HL-60/S4 treated with phorbol 12-myristate 13-acetate at 8.2 ng/mL for 4 days and 3 days (cell line): ENCODE data around the gene ACSL4.
"Not testable (repeated sequence)": the region's sequence is repeated elsewhere in the genome, so short reads cannot be mapped to it uniquely, and the experiment has no call there.

ENCODE experiments used
- in situ Hi-C: fragments of 300-500 bp; cut with MboI; formaldehyde crosslinking; loops from 2 replicates; pipeline ENCODE4 v1.15.0; 2022; ENCODE audit warnings: low sequenced_read_pairs

Gene ACSL4

DNA sequence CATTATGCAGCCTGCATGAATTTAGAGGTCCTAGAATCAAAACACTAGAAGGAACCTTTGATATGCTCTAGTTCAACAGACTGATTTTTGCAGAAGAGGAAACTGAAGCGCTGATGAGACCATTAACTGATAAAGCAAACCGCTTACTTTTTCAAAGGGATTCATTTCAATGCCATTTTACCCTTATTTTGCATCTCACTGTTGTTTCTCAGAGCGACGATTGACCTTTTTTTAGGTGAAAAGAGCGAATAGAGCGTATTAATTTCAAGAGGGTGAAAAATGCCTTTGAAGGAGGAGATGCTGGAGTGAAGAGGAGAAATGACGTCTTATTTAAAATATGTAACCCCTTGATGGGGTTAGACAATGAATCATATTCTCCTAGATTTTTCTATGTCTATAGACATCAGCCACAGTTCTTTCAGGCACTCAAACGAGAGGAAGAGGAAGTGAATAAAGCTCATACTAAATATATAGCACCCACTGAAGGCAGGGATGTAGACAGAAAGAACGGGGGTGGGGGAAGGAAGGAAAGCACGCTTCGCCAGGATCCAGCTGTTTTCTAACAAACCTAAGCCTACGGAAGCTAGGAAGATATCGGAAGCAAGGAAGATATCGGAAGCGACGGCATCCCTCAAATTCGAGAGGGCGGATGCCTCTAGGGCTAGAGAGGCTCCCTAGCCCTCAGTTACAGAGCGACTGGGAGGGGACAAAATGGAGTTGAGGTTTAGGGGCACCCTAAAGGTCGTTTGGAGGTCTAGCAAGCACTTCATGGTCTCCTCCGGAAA is 848 bp downstream of the ACSL4 start:
- in situ Hi-C loops: no loop called here

DNA sequence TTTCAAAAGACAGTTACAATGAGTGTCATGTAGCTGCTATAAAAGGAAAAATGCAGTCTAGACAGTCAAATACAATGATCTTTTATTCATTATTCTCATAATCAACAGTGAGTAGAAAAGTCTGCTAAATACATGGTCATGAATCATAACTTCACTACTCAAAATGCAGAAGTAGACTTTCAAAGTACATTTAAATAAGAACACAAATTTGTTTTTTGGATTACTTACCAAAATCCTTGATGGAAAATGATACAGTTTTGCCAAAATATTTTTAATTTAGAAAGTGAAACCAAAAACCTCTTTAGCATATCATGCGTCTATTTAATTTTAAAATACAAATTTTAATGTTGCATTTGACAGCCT is 4.9 kb downstream of the ACSL4 start:
- in situ Hi-C loops: no loop called here

DNA sequence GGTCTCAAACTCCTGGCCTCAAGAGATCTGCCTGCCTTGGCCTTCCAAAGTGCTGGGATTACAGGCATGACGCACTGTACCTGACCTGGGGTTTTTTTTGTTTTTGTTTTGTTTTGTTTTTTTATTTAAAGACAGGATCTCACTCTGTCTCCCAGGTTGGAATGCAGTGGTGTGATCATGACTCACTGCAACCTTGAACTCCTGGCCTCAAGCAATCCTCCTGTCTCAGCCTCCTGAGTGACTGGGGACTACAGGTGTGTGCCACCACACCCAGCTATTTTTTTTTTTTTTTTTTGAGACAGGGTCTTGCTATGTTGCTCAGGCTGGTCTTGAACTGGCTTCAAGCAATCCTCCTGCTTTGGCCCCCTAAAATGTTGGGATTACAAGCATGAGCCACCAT is 8.1 kb downstream of the ACSL4 start:
- in situ Hi-C loops: not testable (repeated sequence)

DNA sequence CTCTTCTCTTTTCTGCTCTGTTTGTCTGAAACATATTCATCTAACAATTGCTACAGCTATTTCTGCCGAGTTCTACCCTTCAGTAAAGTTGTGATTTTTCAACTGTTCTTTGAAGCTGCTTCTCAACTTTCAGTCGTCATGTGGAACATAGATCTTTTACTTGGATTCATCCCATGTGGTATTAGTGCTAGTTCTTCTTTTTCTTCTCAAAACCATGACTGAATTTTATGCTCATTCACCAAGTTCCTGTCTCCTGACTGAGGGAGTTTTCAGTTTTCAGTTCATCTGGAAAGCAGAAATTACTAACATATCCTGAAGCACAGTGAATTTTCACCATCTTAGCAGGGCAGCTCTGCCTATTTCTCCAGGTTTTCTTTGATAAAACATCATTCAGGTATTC is 12.1 kb downstream of the ACSL4 start:
- in situ Hi-C loops: no loop called here

DNA sequence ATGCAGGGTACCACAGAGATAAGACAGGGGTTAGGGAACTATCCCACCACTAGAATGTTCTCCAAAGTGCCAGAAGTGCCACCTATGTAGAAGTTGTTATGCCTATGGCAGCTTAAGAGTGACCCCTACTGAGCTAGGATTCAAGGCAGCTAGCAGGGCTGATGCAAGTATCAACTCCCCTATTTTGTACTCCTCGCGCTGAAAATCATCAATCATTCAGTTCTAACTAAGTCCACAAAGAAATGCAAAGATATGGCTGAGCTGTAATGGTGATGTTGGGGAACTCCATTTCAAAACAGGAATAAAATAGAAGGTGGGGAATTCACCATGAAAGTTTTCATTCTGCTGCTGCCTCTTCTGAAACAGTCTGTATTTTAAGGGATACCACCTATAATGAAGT is 13.8 kb downstream of the ACSL4 start:
- in situ Hi-C loops: loop anchor here (10.0 kb wide), 1 partner anchor 136 kb away; no protein-coding TSS in a partner anchor

DNA sequence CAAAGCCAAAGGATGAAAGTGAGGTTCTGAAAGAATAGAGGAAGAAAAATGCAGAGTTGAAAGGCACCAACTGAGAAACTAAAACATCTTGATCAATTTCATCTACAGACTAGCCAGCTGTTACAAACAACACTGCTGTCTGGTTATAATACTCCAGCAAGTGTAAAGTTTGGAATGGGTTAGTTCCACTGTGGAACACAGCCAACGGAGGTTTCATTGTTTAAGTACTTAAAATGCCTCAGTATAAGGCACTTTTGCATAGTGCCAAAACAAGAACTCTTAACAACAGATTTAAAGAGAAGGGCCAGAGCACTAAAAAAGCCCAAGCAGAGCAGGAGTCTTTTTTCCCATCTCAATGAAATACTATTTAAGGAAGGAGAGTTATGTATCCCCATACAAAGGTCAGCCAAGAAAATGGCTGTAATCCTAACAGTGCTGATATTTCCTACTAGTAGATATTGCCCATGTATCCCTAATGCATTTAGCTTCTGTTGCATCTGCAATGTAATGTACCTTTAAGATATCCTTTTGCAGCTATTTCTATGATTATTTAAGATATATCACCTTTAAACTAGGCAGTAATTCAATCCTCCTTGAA is 16.5 kb downstream of the ACSL4 start:
- in situ Hi-C loops: loop anchor here (10.0 kb wide), 1 partner anchor 138 kb away; no protein-coding TSS in a partner anchor

DNA sequence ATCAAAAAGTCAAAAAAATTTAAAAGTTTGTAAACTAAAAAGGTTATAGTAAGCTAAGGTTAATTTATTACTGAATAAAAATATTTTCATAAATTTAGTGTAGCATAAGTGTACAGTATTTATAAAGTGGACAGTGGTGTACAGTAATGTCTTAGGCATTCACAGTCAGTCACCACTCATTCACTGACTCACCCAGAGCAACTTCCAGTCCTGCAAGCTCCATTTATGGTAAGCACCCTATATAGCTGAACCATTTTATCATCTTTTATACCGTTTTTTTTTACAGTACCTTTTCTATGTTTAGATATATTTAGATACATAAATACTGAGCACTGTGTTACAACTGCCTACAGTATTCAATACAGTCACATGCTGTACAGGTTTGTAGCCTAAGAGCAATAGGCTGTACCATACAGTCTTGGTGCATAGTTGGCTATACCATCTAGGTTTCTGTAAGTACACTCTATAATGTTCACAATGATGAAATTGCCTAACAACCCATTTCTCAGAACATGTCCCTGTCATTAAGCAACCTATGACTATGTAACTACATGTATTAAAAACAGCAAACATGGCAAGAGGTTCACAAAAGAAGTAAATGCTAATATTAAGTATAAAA is 18.6 kb downstream of the ACSL4 start:
- in situ Hi-C loops: loop anchor here (10.0 kb wide), 1 partner anchor 140 kb away; no protein-coding TSS in a partner anchor

DNA sequence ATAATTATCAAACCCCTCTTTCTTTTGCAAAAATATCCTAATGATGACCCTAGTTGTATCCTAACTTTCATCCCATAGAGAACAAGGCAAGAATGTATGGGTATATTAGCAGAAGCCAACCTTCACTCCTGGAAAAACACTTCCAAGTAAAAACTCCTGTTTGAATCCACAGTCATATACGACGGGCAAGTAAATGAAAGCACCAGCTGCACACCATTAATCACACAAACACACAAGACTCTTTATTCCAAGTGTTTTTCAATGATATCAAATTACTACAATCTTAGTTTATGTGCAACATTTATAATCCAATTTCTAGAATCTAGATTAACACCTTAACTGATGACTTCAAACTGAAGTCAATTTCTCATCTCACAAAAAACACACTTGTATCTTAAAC is 22.9 kb downstream of the ACSL4 start:
- in situ Hi-C loops: loop anchor here (10.0 kb wide), 1 partner anchor 145 kb away; no protein-coding TSS in a partner anchor

DNA sequence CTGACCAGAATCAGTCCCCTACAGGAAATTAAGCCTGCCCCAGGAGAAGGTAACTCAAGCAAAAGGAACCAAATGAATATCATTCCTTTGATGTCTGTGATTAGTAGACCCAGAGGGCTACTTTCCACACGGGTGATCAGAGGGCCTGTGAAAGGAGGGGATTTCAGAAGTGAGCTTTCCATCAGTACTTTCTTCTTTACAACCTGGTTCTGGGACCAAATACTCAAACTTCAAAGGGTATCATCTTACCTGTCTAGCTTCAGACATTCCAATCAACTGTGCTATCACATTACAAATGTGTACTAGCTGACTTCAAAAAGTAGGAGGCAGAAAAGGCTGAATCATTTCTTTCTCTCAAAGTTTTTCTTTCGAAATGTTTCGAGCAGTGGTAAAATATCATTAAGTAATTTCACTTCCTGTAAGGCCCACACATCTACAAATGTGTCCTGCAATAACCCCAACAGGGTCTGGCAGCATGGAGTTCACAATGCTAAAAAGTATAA is 23.9 kb downstream of the ACSL4 start:
- in situ Hi-C loops: no loop called here

DNA sequence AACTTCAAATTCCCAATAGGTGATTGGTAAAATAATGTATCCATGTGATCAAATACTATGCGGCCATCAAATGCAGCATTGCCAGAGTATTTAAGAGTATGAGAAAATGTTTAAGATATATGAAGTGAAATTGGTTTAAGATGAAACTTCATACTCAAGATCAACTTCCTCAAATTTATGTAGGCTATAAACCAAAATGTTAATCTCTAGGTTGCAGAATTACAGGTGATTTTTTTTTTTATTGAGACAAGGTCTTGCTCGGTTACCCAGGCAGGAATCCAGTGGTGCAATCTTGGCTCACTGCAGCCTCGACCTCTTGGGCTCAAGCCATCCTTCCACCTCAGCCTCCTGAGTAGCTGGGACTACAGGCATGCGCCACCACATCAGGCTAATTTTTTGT is 25.3 kb downstream of the ACSL4 start:
- in situ Hi-C loops: no loop called here

DNA sequence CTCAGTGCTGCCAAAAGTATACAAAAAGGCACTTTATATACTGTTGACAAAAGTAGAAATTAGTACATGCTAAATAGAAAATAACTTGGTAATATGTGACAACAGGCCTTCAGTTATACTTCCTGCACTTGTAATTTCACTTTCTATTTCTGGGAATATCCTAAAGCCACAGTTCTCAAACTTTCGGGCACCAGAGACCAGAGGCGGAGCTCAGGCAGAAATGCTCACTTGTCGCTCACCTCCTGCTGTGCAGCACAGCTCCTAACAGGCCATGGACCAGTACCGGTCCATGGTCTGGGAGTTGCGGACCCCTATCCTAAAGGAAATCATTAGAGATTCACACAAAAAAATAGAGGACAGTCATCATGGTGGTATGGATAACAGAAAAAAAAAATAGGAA is 25.7 kb downstream of the ACSL4 start:
- in situ Hi-C loops: no loop called here

DNA sequence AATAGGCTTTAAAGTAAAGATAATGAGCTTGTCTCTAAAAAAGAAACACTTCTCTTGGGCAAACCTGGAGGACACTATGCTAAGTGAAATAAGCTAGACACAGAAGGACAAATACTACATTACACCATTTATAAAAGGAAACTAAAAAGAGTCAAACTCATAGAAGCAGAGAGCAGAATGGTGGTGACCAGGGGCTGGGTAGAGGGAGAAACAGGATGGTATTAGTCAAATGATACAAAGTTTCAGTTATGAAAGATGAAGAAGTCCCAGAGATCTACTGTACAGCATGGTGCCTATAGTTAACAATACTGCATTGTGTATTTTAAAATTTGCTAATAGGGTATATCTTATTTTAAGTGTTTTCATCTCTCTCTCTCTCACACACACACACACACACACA is 28.5 kb downstream of the ACSL4 start:
- in situ Hi-C loops: no loop called here

DNA sequence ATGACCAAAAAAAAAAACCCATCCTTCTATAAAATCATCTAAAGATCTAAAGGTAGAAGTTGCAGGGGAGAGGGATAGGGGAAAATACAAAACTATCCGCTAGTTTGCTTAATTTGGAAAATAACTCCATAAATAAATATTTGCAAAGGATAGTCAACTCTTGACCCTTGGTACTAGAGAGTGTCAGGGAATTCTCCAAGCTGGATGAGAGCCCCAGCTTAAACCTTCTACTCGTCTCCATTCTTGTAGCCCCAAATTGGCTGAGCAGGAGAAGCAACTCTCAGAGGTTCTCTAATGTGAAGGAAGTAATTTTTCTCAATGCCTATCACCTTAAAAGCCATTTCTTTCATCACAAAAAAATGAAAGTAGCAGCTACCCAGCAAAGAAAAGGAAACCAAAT is 35.2 kb downstream of the ACSL4 start:
- in situ Hi-C loops: no loop called here

DNA sequence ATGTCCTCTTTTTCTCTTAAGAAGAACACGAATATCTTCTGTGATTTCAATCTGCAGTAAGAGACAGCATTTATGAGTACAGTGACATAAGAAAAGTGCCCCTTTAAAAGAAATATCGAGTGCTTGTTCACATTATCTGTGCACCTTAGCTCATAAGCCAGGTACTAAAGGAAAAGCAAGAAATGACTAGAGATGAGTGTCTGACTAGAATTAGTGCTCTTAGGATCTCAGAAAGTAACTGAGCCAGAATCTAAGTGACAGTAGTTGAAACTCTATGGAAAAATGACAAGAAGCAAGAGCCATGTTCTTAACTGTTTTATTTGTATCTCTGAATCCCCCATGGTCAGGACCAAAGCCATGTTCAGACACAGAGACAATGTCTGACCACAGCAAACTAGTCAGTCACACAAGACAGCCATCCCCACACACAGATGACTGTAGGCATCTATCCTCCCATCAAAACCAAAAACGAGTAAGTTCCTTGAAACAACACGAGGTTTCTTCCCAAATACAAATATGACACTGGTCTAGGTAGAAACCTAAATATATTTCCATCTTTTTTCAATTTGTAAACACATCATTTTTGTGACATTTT is 36.8 kb downstream of the ACSL4 start:
- in situ Hi-C loops: no loop called here

DNA sequence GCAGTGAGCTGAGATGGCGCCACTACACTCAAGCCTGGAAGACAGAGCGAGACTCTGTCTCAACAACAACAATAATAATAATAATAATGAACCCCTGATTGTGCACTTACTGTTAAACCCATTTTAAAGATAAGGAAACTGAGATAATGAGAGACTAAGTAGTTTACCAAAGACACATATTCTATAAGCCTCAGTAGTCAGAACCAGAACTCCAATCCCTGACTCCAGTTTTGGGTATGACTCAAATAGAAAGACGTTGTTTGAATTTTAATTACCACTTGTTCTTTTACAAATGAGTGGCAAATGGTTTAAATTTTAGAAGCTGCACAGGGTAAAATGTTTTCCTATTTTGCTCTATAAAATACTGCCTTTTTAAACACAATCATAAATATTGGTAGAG is 37.4 kb downstream of the ACSL4 start:
- in situ Hi-C loops: no loop called here

DNA sequence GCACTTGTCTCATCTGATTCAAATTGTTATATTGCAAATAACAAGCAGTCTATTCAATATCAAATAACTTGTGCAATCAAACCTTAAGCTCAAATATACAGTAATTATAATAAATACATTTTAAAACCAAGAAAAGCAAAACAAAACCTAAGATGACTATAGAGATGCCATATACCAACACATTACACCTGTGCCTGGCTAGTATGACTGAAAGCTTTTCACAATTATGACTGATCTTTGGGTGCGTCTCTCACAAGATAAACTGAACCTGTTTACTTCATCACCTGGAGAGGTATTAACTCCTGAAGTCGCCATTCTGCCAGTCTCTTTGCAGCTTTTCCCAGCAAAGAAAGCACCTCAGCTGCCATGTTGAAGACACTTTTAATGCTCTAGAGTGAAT is 41.3 kb downstream of the ACSL4 start:
- in situ Hi-C loops: no loop called here

DNA sequence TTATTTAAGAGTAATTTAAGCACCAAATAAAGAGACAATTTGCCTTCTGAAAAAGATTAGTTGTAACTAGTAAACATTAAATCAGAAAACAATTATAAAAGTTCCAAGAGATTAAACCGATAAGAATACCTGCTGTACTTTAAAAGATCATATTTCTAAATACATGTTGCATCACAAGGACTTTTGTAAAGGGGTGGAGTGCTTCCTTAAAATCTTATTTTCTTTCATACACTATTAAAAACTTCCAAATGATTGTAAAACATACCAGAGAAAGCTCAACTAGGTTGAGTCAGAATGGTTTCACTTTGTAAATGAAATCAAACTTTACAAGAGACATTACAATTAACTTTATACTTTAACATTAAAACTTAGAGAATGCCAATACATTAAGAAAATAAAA is 41.8 kb downstream of the ACSL4 start:
- in situ Hi-C loops: no loop called here

DNA sequence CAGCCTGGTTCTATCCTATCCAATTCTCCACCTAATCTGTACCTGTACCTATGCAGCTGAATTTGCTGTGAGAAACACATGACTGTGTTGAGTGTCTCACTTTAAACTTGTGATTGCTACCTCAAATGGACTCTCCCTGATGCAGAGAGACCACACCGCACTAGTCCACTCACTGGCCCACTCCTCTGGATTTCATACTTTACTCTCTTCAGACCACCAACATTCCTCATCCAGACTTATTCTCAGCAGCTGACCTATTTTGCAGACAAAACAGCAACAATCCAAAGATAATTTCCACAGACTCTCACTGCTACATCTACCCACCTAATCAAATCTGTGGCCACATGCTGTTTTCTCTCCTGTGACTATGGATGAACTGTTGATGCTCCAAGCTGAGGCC is 45.2 kb downstream of the ACSL4 start:
- in situ Hi-C loops: no loop called here

DNA sequence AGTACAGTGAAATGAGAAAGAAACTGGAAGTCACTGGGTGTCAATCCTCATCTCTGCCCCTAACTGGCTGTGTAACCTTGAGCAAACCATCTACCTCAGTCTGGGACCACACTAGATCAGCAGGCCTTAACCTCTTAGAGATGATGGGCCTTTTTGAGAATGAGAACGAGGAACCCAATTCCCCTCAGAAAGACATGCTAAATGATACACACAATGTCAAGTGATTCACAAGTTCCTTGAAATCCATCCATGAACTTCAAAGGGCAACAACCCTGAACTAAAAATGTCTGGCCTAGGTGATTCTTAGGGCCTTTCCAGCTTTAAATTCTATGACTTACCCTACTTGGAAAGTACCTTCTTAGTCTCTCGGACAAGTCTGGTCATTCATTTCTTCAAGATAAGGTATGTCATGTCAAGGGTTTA is 47.4 kb downstream of the ACSL4 start:
- in situ Hi-C loops: no loop called here

DNA sequence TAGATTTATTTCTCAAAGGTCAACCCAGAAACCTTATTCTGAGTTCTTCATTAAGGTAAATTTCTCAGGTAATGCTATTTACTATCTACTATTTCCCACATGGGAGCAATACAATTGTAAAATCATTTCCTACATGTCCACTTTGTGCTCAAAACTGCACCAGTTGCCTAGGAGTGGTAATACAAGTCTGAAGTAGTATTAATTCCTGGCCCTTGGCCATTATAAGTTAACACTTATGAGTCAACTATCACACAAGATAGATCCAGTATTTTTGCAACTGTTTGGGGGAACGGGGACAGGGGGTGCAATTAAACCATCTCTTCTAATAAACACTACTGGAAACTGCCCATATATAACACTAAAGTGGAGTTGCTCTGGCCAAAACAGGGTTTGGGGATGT is 48.9 kb downstream of the ACSL4 start:
- in situ Hi-C loops: no loop called here

DNA sequence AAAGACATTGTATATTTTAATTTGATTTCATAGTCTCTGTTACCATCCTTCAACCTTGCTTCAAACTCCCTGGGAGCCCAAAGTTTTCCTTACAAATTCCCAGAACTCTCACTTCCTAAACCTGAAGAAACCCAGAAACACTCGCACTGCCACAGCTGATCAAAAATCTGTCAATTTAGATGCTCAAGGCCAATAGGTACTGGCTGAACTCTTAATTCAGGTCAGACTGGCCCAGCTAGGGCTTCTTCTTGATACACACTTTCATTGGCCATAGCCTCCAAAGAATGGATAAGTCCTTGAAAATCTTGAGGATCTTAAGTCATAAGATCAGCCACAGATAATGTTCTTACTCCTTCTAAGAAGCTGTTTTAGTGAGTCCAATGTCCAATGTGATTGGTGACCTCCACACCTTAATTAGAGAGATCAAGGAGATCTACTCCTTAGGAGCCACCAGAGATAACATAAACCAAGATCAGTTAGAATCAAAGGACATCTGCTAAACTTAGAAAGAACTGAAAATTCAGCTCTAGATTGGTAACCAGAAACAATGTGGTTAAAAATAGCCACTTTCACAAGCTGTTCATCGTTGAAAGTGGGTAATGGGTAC is 51.5 kb downstream of the ACSL4 start:
- in situ Hi-C loops: no loop called here
